ENCODE data around the gene MTMR8.

Gene MTMR8

DNA sequence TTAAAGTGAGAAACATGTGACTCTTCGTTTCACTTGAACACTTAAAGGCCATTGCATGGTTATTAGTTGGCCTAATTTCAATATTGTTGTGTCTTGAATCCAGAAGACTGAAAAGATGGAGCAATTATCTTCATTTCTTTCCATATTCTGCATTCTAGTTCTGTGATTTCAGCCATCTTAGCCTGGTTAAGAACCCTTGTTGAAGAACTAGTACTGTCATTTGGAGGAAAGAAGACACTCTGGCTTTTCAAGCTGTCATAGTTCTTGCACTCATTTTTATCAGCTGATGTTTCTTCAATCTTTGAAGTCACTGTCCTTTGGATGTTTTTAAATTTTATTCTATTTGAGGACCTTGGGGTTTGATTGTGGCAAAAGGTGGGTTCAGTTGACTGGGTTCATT, 81.6 kb downstream of the MTMR8 start:
- in situ Hi-C loops (cut with HindIII; ENCODE audit: low sequenced_read_pairs): no loop called here

DNA sequence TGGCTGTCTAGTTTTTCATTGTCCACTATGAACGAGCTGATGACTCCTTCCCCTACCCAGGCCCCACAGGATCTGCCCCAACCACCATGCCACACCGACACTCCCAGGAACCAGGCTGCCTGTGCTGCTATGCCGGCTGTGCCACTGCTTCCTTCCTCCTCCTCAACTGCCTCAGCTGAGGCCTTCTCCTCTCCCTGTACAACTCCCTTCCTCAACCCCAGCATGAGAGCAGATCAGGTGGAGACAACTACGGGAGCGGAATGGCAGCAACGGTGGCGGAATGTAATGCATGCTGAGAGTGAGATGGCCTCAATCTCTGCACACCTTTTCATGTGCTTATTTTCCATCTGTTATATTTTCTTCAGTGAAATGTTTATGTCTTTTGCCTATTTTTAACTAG, 88.5 kb downstream of the MTMR8 start:
- in situ Hi-C loops (cut with HindIII; ENCODE audit: low sequenced_read_pairs): no loop called here

DNA sequence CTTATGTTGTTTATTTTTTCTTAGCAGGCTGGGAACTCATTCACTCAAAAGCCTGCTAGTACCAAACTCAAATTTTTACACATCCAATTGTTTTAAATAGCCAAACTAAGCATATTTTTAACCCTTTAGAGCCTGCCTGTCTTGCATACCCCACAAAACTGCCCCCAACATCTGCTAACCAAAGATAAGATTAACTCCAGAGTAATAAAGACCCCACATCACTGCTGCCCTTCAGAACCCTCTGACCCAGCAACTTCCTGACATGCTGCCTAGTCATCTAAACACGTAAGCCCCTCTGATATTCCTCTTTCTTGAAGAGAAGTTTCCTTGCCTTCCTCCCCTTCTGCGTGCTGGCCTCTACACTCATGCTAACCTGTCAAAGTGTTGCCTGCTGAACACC, 104.1 kb downstream of the MTMR8 start:
- in situ Hi-C loops (cut with HindIII; ENCODE audit: low sequenced_read_pairs): no loop called here

DNA sequence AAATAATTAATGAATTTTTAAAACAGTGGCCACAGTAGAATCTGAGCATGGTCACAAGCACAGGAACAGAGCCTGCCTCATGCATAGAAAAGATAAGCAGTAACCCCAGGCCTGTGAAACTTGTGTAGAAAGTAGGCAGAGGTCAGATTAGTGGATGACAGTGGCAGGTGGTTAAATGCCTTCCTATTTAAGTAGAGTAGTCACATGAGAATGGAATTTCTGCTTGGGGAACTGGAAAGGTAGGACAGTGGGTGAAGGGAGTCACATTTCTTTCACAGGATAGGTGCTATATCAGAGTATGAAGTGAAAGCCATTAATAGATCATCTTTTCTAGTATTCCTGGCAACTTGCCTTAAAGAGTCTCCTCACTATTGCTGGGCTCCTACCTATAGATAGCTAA, 130.0 kb downstream of the MTMR8 start:
- in situ Hi-C loops (cut with HindIII; ENCODE audit: low sequenced_read_pairs): no loop called here

DNA sequence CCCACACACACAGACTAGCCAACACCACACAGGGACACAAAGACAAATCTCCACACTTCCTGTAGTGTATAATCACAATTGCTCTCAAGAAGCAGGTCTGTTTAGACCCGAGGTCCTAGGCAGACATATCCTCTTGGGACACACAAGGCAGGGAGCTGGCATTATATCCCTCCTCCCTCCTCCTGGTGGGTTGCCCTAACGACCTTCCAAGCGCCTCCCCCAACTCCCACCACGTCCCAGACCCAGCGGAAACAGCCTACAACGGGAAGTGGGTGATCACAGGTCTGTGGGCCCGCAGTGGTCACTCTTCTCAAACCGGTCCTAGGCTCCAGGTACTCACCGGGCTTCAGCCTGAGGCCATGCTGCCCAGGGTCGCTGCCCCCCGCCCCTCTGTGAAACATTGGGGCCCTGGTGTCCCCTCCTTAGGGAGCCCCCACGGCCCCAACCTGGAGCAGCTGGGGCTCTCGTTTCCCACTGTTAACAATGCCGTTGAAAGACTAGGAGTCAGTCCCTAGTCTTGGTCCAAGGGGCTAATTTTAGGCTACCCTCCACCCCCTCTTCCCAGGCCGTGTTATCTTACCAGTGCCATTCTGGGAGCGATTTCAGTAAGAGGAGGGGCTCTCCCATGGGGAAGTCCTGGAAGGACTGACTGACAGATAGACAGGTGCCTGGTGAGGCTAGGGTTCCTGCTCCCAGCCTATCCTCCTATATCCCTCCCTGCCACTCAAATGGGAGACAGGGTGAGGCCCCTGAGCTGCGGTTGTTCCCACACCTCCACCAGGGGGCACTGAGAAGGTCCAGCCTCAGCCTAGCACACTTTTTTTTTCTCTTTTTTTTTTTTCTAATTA, 164.9 kb downstream of the MTMR8 start, which contains the start of gene ASB12:
ASB12 (minus strand) TSS at position 485 of the 848 bp plus-strand sequence. CDS start 4,957 bp downstream, outside the sequence.
- in situ Hi-C loops (cut with HindIII; ENCODE audit: low sequenced_read_pairs): no loop called here

DNA sequence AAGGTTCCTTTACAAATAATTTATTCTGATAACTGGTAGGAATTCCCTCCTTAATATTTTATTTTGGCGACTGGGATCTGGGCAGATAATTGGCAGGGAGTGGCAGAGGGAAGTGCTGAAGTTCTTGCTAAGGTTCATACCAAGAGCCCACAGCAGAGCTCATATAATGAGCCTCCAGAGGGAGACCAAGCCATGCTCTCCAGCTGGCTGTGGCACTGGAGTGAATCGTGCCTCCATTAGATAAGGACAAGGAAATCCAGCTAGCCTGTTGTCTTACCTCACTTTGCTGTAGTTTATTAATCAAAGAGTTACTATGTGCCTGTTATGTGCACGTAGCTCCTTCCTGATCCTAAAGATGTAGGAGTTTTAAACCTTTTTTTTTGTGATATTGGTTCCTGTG, 166.1 kb downstream of the MTMR8 start:
- in situ Hi-C loops (cut with HindIII; ENCODE audit: low sequenced_read_pairs): no loop called here

Data from endothelial cell of hepatic sinusoid (primary cell).